Calu3 (cell line): ENCODE measurements around the gene DNAJB8. TPM values are rescaled to one million over a fixed set of nuclear protein-coding genes. Genes with fewer than 3 reads are reported as not detected.

ENCODE experiments used
- BruUV-seq: library from RNA; stranded (reverse); fragments of 400-500 nt; replicated peaks from 2 replicates; lab custom pipeline; 2021; lab: Mats Ljungman, UMichigan
- CTCF ChIA-PET: fragments of 300-600 bp; sonication (Branson Sonifier 250); formaldehyde crosslinking; loops from one replicate; lab custom pipeline; 2022; ENCODE audit warnings: antibody characterized with exemption; lab: Charles Lee
- DNase-seq: peaks from one replicate; pipeline ENCODE4 v3.0.0; 2022
- H3K27ac Mint-ChIP-seq: one replicate; pipeline ENCODE4 v1.8.0; 2022; ENCODE audit warnings: mixed read lengths; ENCODE audit not compliant: unreplicated experiment
- H3K27me3 Mint-ChIP-seq: one replicate; pipeline ENCODE4 v1.8.0; 2022; ENCODE audit warnings: mixed read lengths; ENCODE audit not compliant: unreplicated experiment
- H3K36me3 Mint-ChIP-seq: one replicate; pipeline ENCODE4 v1.8.0; 2022; ENCODE audit warnings: mild to moderate bottlenecking, moderate library complexity, mixed read lengths; ENCODE audit not compliant: insufficient read depth, unreplicated experiment
- H3K4me1 Mint-ChIP-seq: one replicate; pipeline ENCODE4 v1.8.0; 2022; ENCODE audit warnings: mild to moderate bottlenecking, low read depth, mixed read lengths; ENCODE audit not compliant: unreplicated experiment
- H3K4me3 Mint-ChIP-seq: one replicate; pipeline ENCODE4 v1.8.0; 2022; ENCODE audit warnings: mild to moderate bottlenecking, low read depth, moderate library complexity, mixed read lengths; ENCODE audit not compliant: unreplicated experiment
- H3K9me3 Mint-ChIP-seq: one replicate; pipeline ENCODE4 v1.8.0; 2022; ENCODE audit warnings: low read depth, mixed read lengths; ENCODE audit not compliant: unreplicated experiment
- CTCF ChIP-seq: fragments of 200-600 bp; IDR thresholded peaks from one replicate; pipeline ENCODE4 v1.8.0; 2022; ENCODE audit warnings: antibody characterized with exemption; ENCODE audit not compliant: unreplicated experiment
- intact Hi-C: fragments of 100-400 bp; cut with micrococcal nuclease; formaldehyde crosslinking; loops from one replicate; pipeline ENCODE4 v1.10.0; 2022; ENCODE audit not compliant: unreplicated experiment
- total RNA-seq: library from RNA; stranded (reverse); gene quantifications from 2 replicates; pipeline ENCODE4 v1.2.3, GENCODE V29; 2022

The DNAJB8 gene
- total RNA-seq, 1 experiment from 2014 or later = not detected

GRCh38 chr3:128490915-128491690, 24.4 kb upstream of the DNAJB8 start:
- Mint-ChIP-seq H3K27me3 (peaks cover 9% of the 10 kb centered on the region), H3K9me3 (no peaks in the 10 kb centered on the region), H3K4me1 (peaks cover 6% of the 10 kb centered on the region), H3K4me3 (no peak overlapping the region), H3K27ac (no peak overlapping the region), H3K36me3 (peaks cover 42% of the 10 kb centered on the region)
- BruUV-seq = no TSS peak
- intact Hi-C loops = loop anchor here (2.0 kb wide), 1 partner anchor 56 kb away; no protein-coding TSS in a partner anchor
- TF ChIP-seq CTCF = no peak
- CTCF ChIA-PET = interaction anchor here (0.7 to 1.0 kb wide), 3 partner anchors 9 to 64 kb away, joined by 3 read pairs; no protein-coding TSS in a partner anchor
- no peak for DNase-seq

GRCh38 chr3:128490650-128490914, 23.9 kb upstream of the DNAJB8 start:
- Mint-ChIP-seq H3K4me3 (no peak overlapping the region), H3K27me3 (peaks cover 9% of the 10 kb centered on the region), H3K4me1 (peaks cover under 1% of the 10 kb centered on the region), H3K27ac (no peak overlapping the region), H3K9me3 (no peaks in the 10 kb centered on the region), H3K36me3 (peaks cover 43% of the 10 kb centered on the region)
- BruUV-seq = no TSS peak
- intact Hi-C loops = loop anchor here (2.0 kb wide), 1 partner anchor 56 kb away; no protein-coding TSS in a partner anchor
- TF ChIP-seq CTCF = no peak
- CTCF ChIA-PET = interaction anchor here (1.0 to 1.5 kb wide), 2 partner anchors 53 to 55 kb away, joined by 3 to 7 read pairs; no protein-coding TSS in a partner anchor
- no peak for DNase-seq

DNA sequence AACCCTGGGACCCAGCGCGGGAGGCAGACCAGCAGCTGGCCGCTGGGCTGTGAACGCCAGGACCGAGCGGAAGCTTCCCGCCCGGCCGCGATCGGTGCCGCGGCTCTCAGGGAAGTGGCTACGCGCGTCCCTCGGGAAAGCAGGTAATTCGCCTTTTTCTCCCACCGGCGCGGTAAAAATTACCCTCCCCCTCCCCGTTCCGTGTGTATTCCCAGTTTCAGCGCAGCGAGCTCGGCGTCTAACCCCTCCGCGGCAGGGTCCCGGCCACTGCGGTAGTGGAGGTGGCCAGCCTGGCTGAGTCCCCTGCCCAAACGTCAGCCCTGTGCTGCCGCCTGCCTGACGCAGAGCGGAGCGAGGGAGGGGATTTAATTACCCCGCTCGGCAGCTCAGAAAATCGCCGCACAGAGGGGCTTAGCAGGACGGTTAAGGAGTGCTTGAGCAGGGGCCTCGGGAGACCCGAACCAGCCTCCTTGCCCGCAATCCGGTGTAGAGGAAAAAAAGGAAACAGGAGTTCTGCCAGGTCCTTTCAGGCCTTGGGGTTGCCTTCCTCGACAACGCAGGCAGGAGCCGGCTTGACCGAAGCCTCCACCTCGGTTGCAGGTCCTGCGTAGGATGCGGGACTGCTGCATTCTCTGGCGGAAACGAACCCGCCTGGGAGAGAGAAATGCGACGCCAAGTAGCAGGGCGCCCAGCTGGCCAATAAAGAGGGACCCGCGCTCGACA, 23.4 kb upstream of the DNAJB8 start:
- peaks cover 9% of the 10 kb centered on the region for H3K27me3 Mint-ChIP-seq

DNA sequence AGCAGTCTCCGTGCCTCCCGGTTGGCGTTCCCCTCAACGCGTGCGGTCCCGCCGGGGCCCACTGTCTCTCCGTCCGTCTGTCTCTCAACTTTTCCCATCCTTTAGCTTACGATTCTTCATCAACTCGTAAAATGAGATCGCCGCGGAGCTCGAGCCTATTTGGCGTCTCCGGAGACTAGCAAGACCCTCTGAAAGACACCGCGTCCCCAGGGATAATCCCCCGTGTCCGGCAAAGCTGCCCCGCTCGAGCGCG, 22.9 kb upstream of the DNAJB8 start:
- no peak for DNase-seq
- intact Hi-C loops = no loop called here
- peak overlapping the region; percentile 96 for H3K4me3 Mint-ChIP-seq
- no peaks in the 10 kb centered on the region for H3K4me1 Mint-ChIP-seq
- CTCF ChIA-PET = interaction anchor here (0.7 to 1.6 kb wide), 7 partner anchors 10 to 128 kb away, joined by 3 to 14 read pairs (median 4); no protein-coding TSS in a partner anchor
- H3K9me3 Mint-ChIP-seq = no peaks in the 10 kb centered on the region
- BruUV-seq = no TSS peak
- TF ChIP-seq CTCF = no peak
- H3K36me3 Mint-ChIP-seq = peaks cover 43% of the 10 kb centered on the region
- H3K27me3 Mint-ChIP-seq = peaks cover 9% of the 10 kb centered on the region
- peak overlapping the region; percentile 74 for H3K27ac Mint-ChIP-seq

More for the DNA sequence above, 23.4 kb upstream of the DNAJB8 start:
- no peak for TF ChIP-seq CTCF
- peak; percentile 71 for DNase-seq
- CTCF ChIA-PET = interaction anchor here (0.7 to 1.6 kb wide), 7 partner anchors 9 to 128 kb away, joined by 3 to 14 read pairs (median 4); no protein-coding TSS in a partner anchor
- peak overlapping the region; percentile 96 for H3K4me3 Mint-ChIP-seq
- TSS peak; percentile 53 for BruUV-seq
- H3K9me3 Mint-ChIP-seq = no peaks in the 10 kb centered on the region
- H3K36me3 Mint-ChIP-seq = peaks cover 43% of the 10 kb centered on the region
- H3K27ac Mint-ChIP-seq = peak overlapping the region; percentile 74
- no peaks in the 10 kb centered on the region for H3K4me1 Mint-ChIP-seq
- intact Hi-C loops = loop anchor here (2.0 kb wide), 1 partner anchor 55 kb away; no protein-coding TSS in a partner anchor
